Neural cell (in vitro differentiated cells): ENCODE results near the gene OR2AT4. TPM values are rescaled to one million over a fixed set of nuclear protein-coding genes. Genes with fewer than 3 reads are reported as not detected.

ENCODE experiments used
- H2AFZ ChIP-seq: fragments of 200-600, 300-800 bp; sonication (generic), shearing (Covaris generic); 2 replicates; pipeline ENCODE4 v1.6.0; 2014; ENCODE audit warnings: low read depth, mild to moderate bottlenecking, antibody characterized with exemption, low read length, moderate library complexity
- H3F3A ChIP-seq: fragments of 200-600 bp; shearing (Covaris generic); 2 replicates; pipeline ENCODE4 v1.6.1; 2016; ENCODE audit warnings: mild to moderate bottlenecking, moderate library complexity, mixed read lengths, antibody characterized with exemption, low read length; ENCODE audit not compliant: insufficient read depth, poor library complexity, severe bottlenecking
- H3K27ac ChIP-seq: fragments of 200-600, 300-800 bp; sonication (generic), shearing (Covaris generic); 2 replicates; pipeline ENCODE4 v1.5.1; 2014; ENCODE audit warnings: mild to moderate bottlenecking, low read length, moderate library complexity
- H3K27me3 ChIP-seq: fragments of 300-800, 200-600 bp; sonication (generic), shearing (Covaris generic); 2 replicates; pipeline ENCODE4 v1.6.0; 2014; ENCODE audit warnings: mild to moderate bottlenecking, low read depth, low read length, moderate library complexity; ENCODE audit not compliant: insufficient read depth
- H3K36me3 ChIP-seq: fragments of 300-800, 200-600 bp; sonication (generic), shearing (Covaris generic); 2 replicates; pipeline ENCODE4 v1.5.1; 2014; ENCODE audit warnings: mild to moderate bottlenecking, antibody characterized with exemption, low read length, moderate library complexity; ENCODE audit not compliant: insufficient read depth
- H3K4me2 ChIP-seq: fragments of 300-800, 200-600 bp; sonication (generic), shearing (Covaris generic); 2 replicates; pipeline ENCODE4 v1.6.0; 2014; ENCODE audit warnings: mild to moderate bottlenecking, low read length
- H3K4me3 ChIP-seq: fragments of 300-800, 200-600 bp; sonication (generic), shearing (Covaris generic); 2 replicates; pipeline ENCODE4 v1.5.1; 2014; ENCODE audit warnings: mild to moderate bottlenecking, low read length, moderate library complexity
- H3K79me2 ChIP-seq: fragments of 200-600 bp; shearing (Covaris generic); replicated peaks from 2 replicates; pipeline ENCODE4 v1.6.0; 2014; ENCODE audit warnings: mild to moderate bottlenecking, low read length, moderate library complexity; ENCODE audit not compliant: insufficient read depth
- H3K9ac ChIP-seq: fragments of 300-800, 200-600 bp; sonication (generic), shearing (Covaris generic); 2 replicates; pipeline ENCODE4 v1.6.1; 2016; ENCODE audit warnings: mild to moderate bottlenecking, low read length, mixed read lengths
- H3K9me2 ChIP-seq: fragments of 200-600 bp; shearing (Covaris generic); 2 replicates; pipeline ENCODE4 v1.6.1; 2016; ENCODE audit warnings: mild to moderate bottlenecking, low read length, mixed read lengths; ENCODE audit not compliant: insufficient read depth
- H3K9me3 ChIP-seq: fragments of 200-600, 300-800 bp; sonication (generic), shearing (Covaris generic); 2 replicates; pipeline ENCODE4 v1.6.1; 2016; ENCODE audit warnings: mild to moderate bottlenecking, mixed run types, low read length, moderate library complexity, mixed read lengths
- H4K20me1 ChIP-seq: fragments of 200-600 bp; shearing (Covaris generic); 2 replicates; pipeline ENCODE4 v1.6.1; 2016; ENCODE audit warnings: mild to moderate bottlenecking, mixed run types; ENCODE audit not compliant: insufficient read depth
- CTCF ChIP-seq: fragments of 450-650 bp; IDR thresholded peaks from 2 replicates; pipeline ENCODE4 v1.5.1; 2014; ENCODE audit warnings: antibody characterized with exemption, mild to moderate bottlenecking, moderate library complexity; ENCODE audit not compliant: poor library complexity, severe bottlenecking
- EP300 ChIP-seq: fragments of 450-650 bp; conservative IDR thresholded peaks from 2 replicates; pipeline ENCODE4 v1.6.1; 2014; ENCODE audit warnings: antibody characterized with exemption, mild to moderate bottlenecking, moderate library complexity; ENCODE audit not compliant: poor library complexity, severe bottlenecking
- EZH2 ChIP-seq: fragments of 200-600, 300-800 bp; shearing (Covaris generic), sonication (generic); IDR thresholded peaks from 2 replicates; pipeline ENCODE4 v1.6.1; 2014; ENCODE audit warnings: antibody characterized with exemption, low read length, borderline replicate concordance, mild to moderate bottlenecking; ENCODE audit not compliant: insufficient read depth, poor library complexity, severe bottlenecking
- MXI1 ChIP-seq: fragments of 450-650 bp; conservative IDR thresholded peaks from 2 replicates; pipeline ENCODE4 v1.6.1; 2014; ENCODE audit warnings: antibody characterized with exemption, mild to moderate bottlenecking; ENCODE audit not compliant: poor library complexity, severe bottlenecking
- POLR2AphosphoS5 ChIP-seq: IDR thresholded peaks from 2 replicates; pipeline ENCODE4 v1.6.1; 2012
- RAD21 ChIP-seq: fragments of 450-650 bp; conservative IDR thresholded peaks from 2 replicates; pipeline ENCODE4 v1.6.1; 2014; ENCODE audit warnings: antibody characterized with exemption, mild to moderate bottlenecking, moderate library complexity
- REST ChIP-seq: IDR thresholded peaks from 2 replicates; pipeline ENCODE4 v1.6.1; 2012; ENCODE audit warnings: borderline replicate concordance
- SMC3 ChIP-seq: fragments of 450-650 bp; conservative IDR thresholded peaks from 2 replicates; pipeline ENCODE4 v1.6.1; 2014; ENCODE audit warnings: antibody characterized with exemption, mild to moderate bottlenecking, moderate library complexity; ENCODE audit not compliant: poor library complexity
- TAF1 ChIP-seq: IDR thresholded peaks from 2 replicates; pipeline ENCODE4 v1.6.1; 2012; ENCODE audit warnings: low read depth
- polyA plus RNA-seq: library from polyadenylated mRNA; depleted of rRNA; stranded (reverse); fragments of >200 nt; gene quantifications from 2 replicates; pipeline ENCODE4 v1.2.3, GENCODE V29; 2014

The OR2AT4 gene
- polyA plus RNA-seq, 1 donor from 2014 or later = not detected

GRCh38 chr11:75041263-75041662 lies 55.4 kb downstream of the OR2AT4 start:
- H3K27me3 ChIP-seq = no peaks in the 10 kb centered on the region
- no peaks in the 10 kb centered on the region for H3K9me3 ChIP-seq
- no peaks in the 10 kb centered on the region for H3K36me3 ChIP-seq
- no peak overlapping the region for H3K27ac ChIP-seq
- no peak overlapping the region for H2AFZ ChIP-seq
- no peaks in the 10 kb centered on the region for H3F3A ChIP-seq
- TF ChIP-seq EP300 (no peak), TAF1 (no peak), SMC3 (no peak), RAD21 (no peak), MXI1 (no peak), EZH2 (no peak), POLR2AphosphoS5 (no peak), CTCF (no peak)
- no peak overlapping the region for H3K4me2 ChIP-seq
- no peaks in the 10 kb centered on the region for H3K79me2 ChIP-seq
- no peaks in the 10 kb centered on the region for H4K20me1 ChIP-seq
- H3K9me2 ChIP-seq = no peaks in the 10 kb centered on the region
- H3K9ac ChIP-seq = no peak overlapping the region
- no peak overlapping the region for H3K4me3 ChIP-seq

- no peaks in the 10 kb centered on the region for H3K9me3 ChIP-seq
- H4K20me1 ChIP-seq = no peaks in the 10 kb centered on the region
- H3K36me3 ChIP-seq = no peaks in the 10 kb centered on the region
- no peak overlapping the region for H3K27ac ChIP-seq
- H3K9me2 ChIP-seq = no peaks in the 10 kb centered on the region
- H3K27me3 ChIP-seq = no peaks in the 10 kb centered on the region
- no peak overlapping the region for H3K4me3 ChIP-seq
- no peak overlapping the region for H3K4me2 ChIP-seq
- H3F3A ChIP-seq = no peaks in the 10 kb centered on the region
- no peaks in the 10 kb centered on the region for H3K79me2 ChIP-seq
- H3K9ac ChIP-seq = no peak overlapping the region
- no peak overlapping the region for H2AFZ ChIP-seq
- TF ChIP-seq CTCF = no peak
- no peak for TF ChIP-seq POLR2AphosphoS5
- no peak for TF ChIP-seq SMC3
- no peak for TF ChIP-seq EZH2
- TF ChIP-seq EP300 = no peak
- no peak for TF ChIP-seq MXI1
- TF ChIP-seq RAD21 = no peak
- TF ChIP-seq REST = no peak
- no peak for TF ChIP-seq TAF1
Observed at GRCh38 chr11:75040167-75040770, 56.4 kb downstream of the OR2AT4 start.
